KMS-11 (cell line): ENCODE results near the gene CHRM2.
A peak's percentile ranks its signal among the peaks of the same experiment; 100 is the strongest.

Experiments
- H2AFZ ChIP-seq: fragments of 200-600 bp; sonication (generic); 2 replicates; pipeline ENCODE4 v1.6.1; 2016; ENCODE audit warnings: antibody characterized with exemption, mixed run types, low read depth
- H3K27ac ChIP-seq: fragments of 200-600 bp; sonication (generic); 2 replicates; pipeline ENCODE4 v1.6.1; 2016; ENCODE audit warnings: mild to moderate bottlenecking, mixed run types
- H3K27me3 ChIP-seq: fragments of 200-600 bp; sonication (generic); 2 replicates; pipeline ENCODE4 v1.6.1; 2017; ENCODE audit warnings: mild to moderate bottlenecking, low read depth, mixed run types, moderate library complexity; ENCODE audit not compliant: insufficient read depth
- H3K36me3 ChIP-seq: fragments of 200-600 bp; sonication (generic); 2 replicates; pipeline ENCODE4 v1.6.1; 2017; ENCODE audit warnings: mild to moderate bottlenecking, mixed run types; ENCODE audit not compliant: insufficient read depth
- H3K4me1 ChIP-seq: fragments of 200-600 bp; sonication (generic); 2 replicates; pipeline ENCODE4 v1.6.1; 2016; ENCODE audit warnings: mild to moderate bottlenecking, low read depth, mixed run types; ENCODE audit not compliant: poor library complexity, severe bottlenecking
- H3K4me2 ChIP-seq: fragments of 200-600 bp; sonication (generic); 2 replicates; pipeline ENCODE4 v1.7.0; 2016; ENCODE audit warnings: mild to moderate bottlenecking, mixed run types
- H3K4me3 ChIP-seq: fragments of 200-600 bp; sonication (generic); IDR thresholded peaks from 2 replicates; pipeline ENCODE4 v1.6.1; 2017; ENCODE audit warnings: low read depth, low read length, mixed read lengths; ENCODE audit not compliant: insufficient read depth
- H3K79me2 ChIP-seq: fragments of 200-600 bp; sonication (generic); 2 replicates; pipeline ENCODE4 v1.6.1; 2016; ENCODE audit warnings: low read depth, mixed run types; ENCODE audit not compliant: insufficient read depth
- H3K9ac ChIP-seq: fragments of 200-600 bp; sonication (generic); 2 replicates; pipeline ENCODE4 v1.6.1; 2016; ENCODE audit warnings: mild to moderate bottlenecking, mixed run types
- H4K20me1 ChIP-seq: fragments of 200-600 bp; sonication (generic); 2 replicates; pipeline ENCODE4 v1.6.1; 2016; ENCODE audit warnings: mild to moderate bottlenecking, mixed run types; ENCODE audit not compliant: insufficient read depth
- CTCF ChIP-seq: fragments of 200-600 bp; sonication (generic); conservative IDR thresholded peaks from 2 replicates; pipeline ENCODE4 v1.6.1; 2017; ENCODE audit warnings: low read depth, mild to moderate bottlenecking, antibody characterized with exemption, low read length, moderate library complexity, mixed read lengths

CHRM2 gene

GRCh38 chr7:136869001-136869961 lies 829 bp downstream of the CHRM2 start:
- Histone ChIP-seq H3K4me3 (no peak overlapping the region), H3K4me2 (no peak overlapping the region), H2AFZ (no peak overlapping the region)

GRCh38 chr7:136869991-136870865 lies 1.8 kb downstream of the CHRM2 start:
- Histone ChIP-seq H3K4me1 (no peaks in the 10 kb centered on the region), H3K4me2 (no peak overlapping the region), H3K79me2 (no peaks in the 10 kb centered on the region), H3K27me3 (no peaks in the 10 kb centered on the region), H3K36me3 (no peaks in the 10 kb centered on the region), H2AFZ (no peak overlapping the region), H3K4me3 (no peak overlapping the region), H4K20me1 (no peaks in the 10 kb centered on the region), H3K27ac (no peak overlapping the region), H3K9ac (no peak overlapping the region)
- TF ChIP-seq CTCF = no peak

More at GRCh38 chr7:136869001-136869961, 829 bp downstream of the CHRM2 start:
- Histone ChIP-seq H3K27ac (no peak overlapping the region), H3K9ac (no peak overlapping the region), H3K27me3 (no peaks in the 10 kb centered on the region), H3K36me3 (no peaks in the 10 kb centered on the region), H3K79me2 (no peaks in the 10 kb centered on the region), H4K20me1 (no peaks in the 10 kb centered on the region), H3K4me1 (no peaks in the 10 kb centered on the region)
- no peak for TF ChIP-seq CTCF

GRCh38 chr7:136870866-136871487 lies 2.5 kb downstream of the CHRM2 start:
- H3K79me2 ChIP-seq = no peaks in the 10 kb centered on the region
- H3K36me3 ChIP-seq = no peaks in the 10 kb centered on the region
- no peak overlapping the region for H3K4me2 ChIP-seq
- H3K4me3 ChIP-seq = no peak overlapping the region
- H3K9ac ChIP-seq = no peak overlapping the region
- H3K4me1 ChIP-seq = no peaks in the 10 kb centered on the region
- no peak for TF ChIP-seq CTCF
- no peak overlapping the region for H3K27ac ChIP-seq
- H3K27me3 ChIP-seq = no peaks in the 10 kb centered on the region
- no peak overlapping the region for H2AFZ ChIP-seq
- H4K20me1 ChIP-seq = no peaks in the 10 kb centered on the region

- Histone ChIP-seq H3K27me3 (no peaks in the 10 kb centered on the region), H3K36me3 (no peaks in the 10 kb centered on the region), H4K20me1 (no peaks in the 10 kb centered on the region), H2AFZ (no peak overlapping the region), H3K27ac (no peak overlapping the region), H3K4me1 (no peaks in the 10 kb centered on the region), H3K79me2 (no peaks in the 10 kb centered on the region), H3K4me2 (no peak overlapping the region), H3K4me3 (no peak overlapping the region), H3K9ac (no peak overlapping the region)
- peak; percentile 84 for TF ChIP-seq CTCF
Observed at GRCh38 chr7:136874393-136875032, 6.1 kb downstream of the CHRM2 start.
